Skeletal muscle tissue (tissue), 4 donors: Measurements from ENCODE around the gene JPH2. TPM values are rescaled to one million over a fixed set of nuclear protein-coding genes. Genes with fewer than 3 reads are reported as not detected.
"Not testable (repeated sequence)": the region's sequence is repeated elsewhere in the genome, so short reads cannot be mapped to it uniquely, and the experiment has no call there.

ENCODE experiments used
- H3K27ac ChIP-seq: one replicate; pipeline ENCODE4 v1.7.0; 2013; ENCODE audit warnings: mild to moderate bottlenecking, low read depth, low read length, inconsistent platforms
- H3K27me3 ChIP-seq, 3 donors: one replicate each; pipeline ENCODE4 v1.7.0; 2013; ENCODE audit warnings: low read length in 3 of 3; ENCODE audit not compliant: control insufficient read depth in 3 of 3, insufficient read depth in 3 of 3
- H3K36me3 ChIP-seq, 3 donors: one replicate each; pipeline ENCODE4 v1.7.0; 2013; ENCODE audit warnings: low read length in 3 of 3; ENCODE audit not compliant: control insufficient read depth in 3 of 3, insufficient read depth in 3 of 3
- H3K4me1 ChIP-seq, 3 donors: one replicate each; pipeline ENCODE4 v1.7.0; 2013; ENCODE audit warnings: low read length in 3 of 3, mild to moderate bottlenecking in 3 of 3; ENCODE audit not compliant: control insufficient read depth in 3 of 3, insufficient read depth in 3 of 3
- H3K4me3 ChIP-seq, 3 donors: one replicate each; pipeline ENCODE4 v1.7.0; 2013; ENCODE audit warnings: low read length in 3 of 3
- H3K9ac ChIP-seq, 3 donors: one replicate each; pipeline ENCODE4 v1.7.0; 2013; ENCODE audit warnings: low read length in 3 of 3, mild to moderate bottlenecking in 3 of 3, moderate library complexity in 2 of 3, low read depth in 1 of 3
- H3K9me3 ChIP-seq, 3 donors: one replicate each; pipeline ENCODE4 v1.7.0; 2013; ENCODE audit warnings: low read length in 3 of 3; ENCODE audit not compliant: control insufficient read depth in 3 of 3
- total RNA-seq: library from RNA; depleted of rRNA; stranded (reverse); fragments of >200 nt; gene quantifications from one replicate; pipeline ENCODE4 v1.2.3, GENCODE V29; 2014
- donor health status: Osteomylitis.

The JPH2 gene
- total RNA-seq, 1 donor from 2014 or later: 85.1 TPM

DNA sequence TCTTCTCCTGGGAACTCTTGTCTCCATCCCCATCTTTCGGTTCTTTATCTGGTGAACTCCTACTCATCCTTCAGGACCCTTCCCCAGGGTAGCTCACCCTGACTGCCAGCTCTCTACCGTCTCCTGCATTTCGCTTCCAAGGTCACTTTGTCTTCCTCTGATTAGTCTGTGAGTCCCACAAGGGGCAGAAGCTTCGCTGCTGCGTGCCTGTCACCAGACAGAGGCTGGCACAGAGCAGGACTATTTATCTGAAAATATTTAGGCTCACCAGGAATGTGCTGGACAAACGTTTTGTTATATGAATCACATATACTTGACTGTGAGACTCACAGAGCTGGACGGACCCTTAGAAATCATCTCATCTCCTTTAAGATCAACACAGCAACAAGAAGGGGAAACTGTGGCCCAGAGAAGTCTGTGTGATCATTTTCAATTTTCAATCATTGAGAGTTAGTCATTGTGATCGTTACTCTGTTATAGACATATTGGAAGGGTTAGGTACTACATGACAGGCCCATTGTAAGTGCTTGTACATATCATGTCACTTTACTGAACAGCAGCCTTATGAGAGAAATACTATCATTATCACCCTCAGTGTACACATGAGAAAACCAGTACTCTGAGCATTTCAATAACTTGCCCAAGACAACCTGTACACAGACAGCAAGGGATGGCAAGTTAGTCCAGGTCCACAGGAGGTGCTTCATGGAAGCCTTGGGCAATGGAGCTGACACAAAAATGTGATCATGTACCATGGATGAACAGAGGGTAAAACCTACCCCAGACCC is 51.4 kb downstream of the JPH2 start:
- H3K27ac ChIP-seq: peak overlapping the region; percentile 89
- no peak overlapping the region for H3K4me3 ChIP-seq
- H3K27me3 ChIP-seq: no peaks in the 10 kb centered on the region
- no peaks in the 10 kb centered on the region for H3K9me3 ChIP-seq
- no peak overlapping the region for H3K9ac ChIP-seq
- H3K36me3 ChIP-seq: no peaks in the 10 kb centered on the region
- H3K4me1 ChIP-seq: peaks cover 28 to 57% (median 43%) of the 10 kb centered on the region in 3 donors

DNA sequence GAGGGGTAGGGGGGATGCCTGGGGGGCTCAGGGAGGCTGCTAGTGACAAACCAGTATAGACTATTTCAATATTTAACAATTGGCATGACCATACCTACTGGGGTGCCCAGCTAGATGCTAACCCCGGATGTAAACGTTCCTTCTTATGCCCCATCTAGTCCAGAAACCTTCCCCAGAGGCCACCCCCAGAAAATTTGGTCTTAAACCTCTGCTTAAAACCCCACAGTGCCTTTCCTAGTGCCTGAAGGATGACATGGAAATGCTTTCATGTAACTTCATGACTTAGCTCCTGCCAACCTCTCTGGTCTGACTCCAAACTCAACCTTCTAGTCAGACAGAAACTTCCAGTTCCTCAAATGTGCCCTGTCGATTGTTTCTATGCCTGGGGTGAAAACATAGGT is 52.0 kb downstream of the JPH2 start:
- H3K4me1 ChIP-seq: peaks cover 22 to 55% (median 40%) of the 10 kb centered on the region in 3 donors
- no peaks in the 10 kb centered on the region for H3K36me3 ChIP-seq
- H3K4me3 ChIP-seq: no peak overlapping the region
- H3K9ac ChIP-seq: peak overlapping the region in 1 of 3 donors; percentile 3
- no peaks in the 10 kb centered on the region for H3K9me3 ChIP-seq
- H3K27me3 ChIP-seq: no peaks in the 10 kb centered on the region
- H3K27ac ChIP-seq: peak overlapping the region; percentile 89

DNA sequence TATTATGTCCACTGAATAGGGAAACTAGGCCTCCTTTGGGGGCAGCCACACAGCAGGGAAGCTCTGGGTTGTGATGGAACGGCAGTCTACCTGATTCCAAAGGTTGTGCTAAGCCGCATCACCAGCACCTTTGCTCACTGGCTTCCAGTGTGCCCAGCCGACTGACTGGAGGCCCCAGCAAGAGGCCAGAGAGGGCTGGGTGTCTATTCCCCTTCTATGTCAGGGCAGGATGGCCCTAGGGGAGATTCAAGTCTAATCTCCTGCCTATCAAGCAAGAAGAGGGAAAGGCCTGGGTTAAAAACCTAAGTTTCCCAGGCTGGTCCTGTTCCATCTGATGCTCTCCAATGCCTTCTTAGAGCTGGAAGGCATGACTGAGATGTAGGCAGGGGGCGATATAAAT is 53.6 kb downstream of the JPH2 start:
- H3K9ac ChIP-seq: peak overlapping the region in 1 of 3 donors; percentile 62
- no peaks in the 10 kb centered on the region for H3K9me3 ChIP-seq
- peaks cover 18 to 42% (median 31%) of the 10 kb centered on the region in 3 donors for H3K4me1 ChIP-seq
- no peak overlapping the region for H3K4me3 ChIP-seq
- H3K36me3 ChIP-seq: no peaks in the 10 kb centered on the region
- no peaks in the 10 kb centered on the region for H3K27me3 ChIP-seq
- no peak overlapping the region for H3K27ac ChIP-seq

DNA sequence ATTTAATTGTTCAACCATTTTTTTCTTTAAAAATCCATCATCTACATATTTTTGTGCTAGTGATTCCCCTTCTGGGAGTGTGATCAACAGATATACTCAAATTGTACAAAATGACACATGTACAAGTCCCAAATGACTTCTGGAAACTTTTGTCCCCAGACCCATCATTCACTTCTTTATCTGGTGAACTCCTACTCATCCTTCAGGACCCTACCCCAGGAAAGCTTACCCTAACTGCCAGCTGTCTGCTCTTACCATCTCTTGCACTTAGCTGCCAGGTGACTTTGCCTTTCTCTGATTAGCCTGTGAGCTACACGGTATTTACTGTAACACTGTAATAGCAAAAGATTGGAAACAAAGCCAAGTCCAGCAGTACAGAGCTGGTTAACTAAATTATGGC is 55.3 kb downstream of the JPH2 start:
- Histone ChIP-seq H3K36me3 (no peaks in the 10 kb centered on the region), H3K27ac (no peak overlapping the region), H3K4me3 (no peak overlapping the region), H3K27me3 (no peaks in the 10 kb centered on the region), H3K9ac (no peak overlapping the region), H3K4me1 (peaks cover 8 to 25% (median 19%) of the 10 kb centered on the region in 3 donors), H3K9me3 (no peaks in the 10 kb centered on the region)

DNA sequence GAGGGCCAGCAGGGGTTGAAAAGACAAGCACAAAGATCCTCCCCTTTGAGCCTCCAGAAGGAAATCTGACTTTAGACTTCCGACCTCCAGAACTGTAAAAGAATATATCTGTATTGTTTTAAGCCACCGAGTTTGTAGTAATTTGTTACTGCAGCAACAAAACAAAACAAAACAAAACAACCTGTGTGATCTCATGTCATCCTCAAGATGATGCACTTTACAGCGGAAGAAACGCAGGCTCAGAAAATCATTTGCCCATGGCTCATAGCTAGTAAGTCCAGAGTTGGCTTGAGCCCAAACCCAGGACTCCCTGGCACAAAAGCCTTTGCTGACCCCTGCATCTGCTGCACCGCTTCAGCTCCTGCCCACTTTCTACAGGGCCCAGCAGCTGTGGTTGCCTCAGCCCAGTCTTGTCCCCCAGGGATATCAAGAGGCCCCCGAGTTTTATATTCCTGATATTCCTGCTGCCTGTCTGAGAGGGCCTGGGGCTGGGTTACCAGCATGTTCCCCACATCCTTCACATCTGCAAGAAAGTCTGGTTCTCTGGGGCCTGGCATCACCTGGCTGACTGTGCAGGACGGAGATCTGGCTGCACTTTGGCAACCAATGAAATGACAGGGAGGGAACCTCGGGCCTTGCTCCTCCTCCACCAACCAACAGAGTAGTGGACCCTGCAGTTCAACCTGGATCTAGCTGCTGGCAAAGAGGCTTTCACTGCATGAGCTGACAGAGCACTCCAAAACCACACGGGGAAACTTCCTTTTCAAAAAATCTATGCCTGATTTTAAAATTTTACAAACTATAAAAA is 56.9 kb downstream of the JPH2 start:
- Histone ChIP-seq H3K9me3 (no peaks in the 10 kb centered on the region), H3K9ac (peak overlapping the region in 1 of 3 donors; percentile 1), H3K36me3 (peaks cover 0 to 4% (median 2%) of the 10 kb centered on the region in 3 donors), H3K4me1 (peaks cover 11 to 16% (median 15%) of the 10 kb centered on the region in 3 donors), H3K27me3 (no peaks in the 10 kb centered on the region), H3K27ac (peak overlapping the region; percentile 2), H3K4me3 (no peak overlapping the region)

DNA sequence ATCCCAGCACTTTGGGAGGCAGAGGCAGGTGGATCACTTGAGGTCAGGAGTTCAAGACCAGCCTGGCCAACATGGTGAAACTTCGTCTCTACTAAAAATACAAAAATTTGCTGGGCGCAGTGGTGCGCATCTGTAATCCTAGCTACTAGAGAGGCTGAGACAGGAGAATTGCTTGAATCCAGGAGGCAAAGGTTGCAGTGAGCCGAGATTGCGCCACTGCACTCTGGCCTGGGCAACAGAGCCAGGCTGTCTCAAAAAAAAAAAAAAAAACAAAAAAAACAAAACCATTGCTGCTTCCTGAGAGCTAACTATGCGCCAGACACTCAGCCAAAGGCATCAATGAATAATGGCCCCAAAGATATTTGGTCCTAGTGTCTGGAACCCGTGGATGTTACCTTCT is 57.7 kb downstream of the JPH2 start:
- not testable (repeated sequence) for H3K36me3 ChIP-seq, H3K27ac ChIP-seq, H3K4me3 ChIP-seq, H3K9ac ChIP-seq, H3K9me3 ChIP-seq, H3K27me3 ChIP-seq
- H3K4me1 ChIP-seq: peaks cover 12 to 19% (median 16%) of the 10 kb centered on the region in 3 donors

DNA sequence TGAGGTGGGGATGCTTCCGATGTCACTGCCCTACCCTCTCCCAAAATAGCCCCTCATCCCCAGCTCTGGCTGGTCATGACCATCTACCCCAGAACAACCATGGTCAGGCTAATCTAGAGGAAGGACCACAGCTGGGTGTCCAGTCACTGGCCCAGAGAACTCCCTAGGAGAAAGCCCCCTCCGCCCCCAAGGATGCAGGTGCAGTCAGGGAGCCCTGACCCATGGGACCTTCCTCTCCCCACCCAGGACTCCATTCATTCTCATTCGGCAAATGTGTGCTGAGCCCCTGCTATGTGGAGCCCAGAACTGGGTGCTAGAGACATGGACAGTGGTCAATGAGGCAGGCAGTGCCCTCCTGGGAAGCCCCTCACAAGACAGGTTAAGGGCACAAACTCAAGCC is 60.5 kb downstream of the JPH2 start:
- peaks cover 0 to 4% (median 2%) of the 10 kb centered on the region in 3 donors for H3K36me3 ChIP-seq
- H3K27ac ChIP-seq: no peak overlapping the region
- H3K9ac ChIP-seq: no peak overlapping the region
- no peak overlapping the region for H3K4me3 ChIP-seq
- H3K4me1 ChIP-seq: peaks cover 39 to 46% (median 39%) of the 10 kb centered on the region in 3 donors
- no peaks in the 10 kb centered on the region for H3K9me3 ChIP-seq
- H3K27me3 ChIP-seq: no peaks in the 10 kb centered on the region

DNA sequence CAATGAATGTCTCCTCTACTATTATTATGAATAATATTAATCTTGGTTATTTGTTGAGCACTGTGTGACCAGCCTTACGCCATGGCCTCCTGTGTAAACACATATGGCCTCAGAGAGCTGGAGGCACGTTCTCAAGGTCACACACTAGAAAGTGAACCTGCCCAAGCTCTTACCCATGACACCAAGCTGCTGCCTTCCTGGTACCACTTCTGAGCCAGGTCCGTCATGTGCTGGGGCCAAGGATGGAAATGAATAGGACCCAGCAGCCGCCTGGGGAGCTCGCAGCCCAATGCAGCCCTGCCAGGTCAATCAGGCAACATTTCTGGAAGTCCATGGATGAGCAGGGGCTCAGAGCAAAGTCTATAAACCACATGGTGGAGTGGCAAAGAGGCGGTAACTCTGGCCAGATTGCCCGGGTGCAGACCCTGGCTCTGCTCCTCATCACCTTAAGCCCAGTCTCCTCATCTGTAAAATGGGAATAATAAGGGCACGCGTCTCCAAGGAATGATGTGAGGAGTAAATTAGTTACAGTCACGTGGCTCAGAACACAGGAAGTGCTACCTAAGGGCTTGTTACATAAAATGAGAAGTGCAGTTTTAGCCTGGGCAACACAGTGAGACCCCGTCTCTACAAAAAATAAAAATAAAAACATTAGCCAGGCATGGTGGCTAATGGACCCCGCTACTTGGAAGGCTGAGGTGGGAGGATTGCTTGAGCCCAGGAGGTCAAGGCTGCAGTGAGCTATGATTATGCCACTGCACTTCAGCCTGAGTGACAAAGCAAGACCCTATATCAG is 61.5 kb downstream of the JPH2 start:
- Histone ChIP-seq H3K9me3 (no peaks in the 10 kb centered on the region), H3K36me3 (peaks cover 0 to 4% (median 2%) of the 10 kb centered on the region in 3 donors), H3K27ac (peak overlapping the region; percentile 67), H3K9ac (peak overlapping the region in 1 of 3 donors; percentile 54), H3K4me3 (no peak overlapping the region), H3K4me1 (peaks cover 42 to 51% (median 46%) of the 10 kb centered on the region in 3 donors), H3K27me3 (no peaks in the 10 kb centered on the region)

DNA sequence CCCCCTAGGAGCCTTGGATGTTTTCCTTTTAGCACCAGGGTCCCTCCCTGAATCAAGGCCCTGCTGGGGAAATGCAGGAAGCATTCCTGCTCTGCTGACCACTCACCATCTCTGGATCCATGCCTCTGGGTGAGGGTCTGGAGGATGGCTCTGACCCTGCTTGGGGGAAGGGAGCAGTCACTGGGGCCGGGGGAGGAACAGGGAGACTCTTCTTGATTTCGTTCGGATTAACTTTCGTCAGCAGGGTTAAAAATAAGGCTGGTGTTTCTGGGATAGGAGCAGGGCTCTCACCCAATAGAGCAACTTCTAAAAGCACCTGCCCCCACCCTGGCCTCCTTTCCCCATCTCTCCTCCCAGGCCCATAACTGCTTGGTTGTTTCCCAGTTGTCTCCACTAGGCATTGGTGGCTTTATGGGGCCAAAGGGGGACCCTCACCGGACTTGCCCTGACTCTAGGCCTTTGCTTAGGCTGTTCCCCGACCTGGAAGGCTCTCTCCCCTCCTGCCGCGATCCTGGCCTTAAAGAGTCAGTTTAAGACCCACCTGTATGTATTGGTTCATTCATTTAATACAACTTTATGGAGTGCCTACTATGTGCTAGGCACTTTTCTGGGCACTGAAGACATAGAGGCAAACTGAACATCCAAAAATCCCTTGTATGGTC is 63.0 kb downstream of the JPH2 start:
- H3K36me3 ChIP-seq: peaks cover 0 to 4% (median 2%) of the 10 kb centered on the region in 3 donors
- H3K9me3 ChIP-seq: no peaks in the 10 kb centered on the region
- H3K9ac ChIP-seq: peak overlapping the region; percentile 66 to 76 (median 76)
- H3K27me3 ChIP-seq: no peaks in the 10 kb centered on the region
- peaks cover 48 to 55% (median 52%) of the 10 kb centered on the region in 3 donors for H3K4me1 ChIP-seq
- H3K27ac ChIP-seq: peak overlapping the region; percentile 67
- peak overlapping the region; percentile 45 to 69 (median 45) for H3K4me3 ChIP-seq
